Ishikawa (cell line): ENCODE measurements around the gene NELFE.

Experiments
- CEBPB ChIP-seq: IDR thresholded peaks from 2 replicates; pipeline ENCODE4 v1.6.1; 2012
- CREB1 ChIP-seq: IDR thresholded peaks from 2 replicates; pipeline ENCODE4 v1.6.1; 2012; ENCODE audit warnings: low read depth
- EGR1 ChIP-seq: IDR thresholded peaks from 2 replicates; pipeline ENCODE4 v1.6.1; 2012
- EP300 ChIP-seq: IDR thresholded peaks from 2 replicates; pipeline ENCODE4 v1.6.1; 2012; ENCODE audit warnings: borderline replicate concordance
- FOXM1 ChIP-seq: IDR thresholded peaks from 2 replicates; pipeline ENCODE4 v1.6.1; 2012; ENCODE audit warnings: low read depth, borderline replicate concordance
- NFIC ChIP-seq: IDR thresholded peaks from 2 replicates; pipeline ENCODE4 v1.6.1; 2012
- RAD21 ChIP-seq: IDR thresholded peaks from 2 replicates; pipeline ENCODE4 v1.6.1; 2012; ENCODE audit warnings: low read depth
- TAF1 ChIP-seq: IDR thresholded peaks from 2 replicates; pipeline ENCODE4 v1.6.1; 2012; ENCODE audit warnings: low read depth, mild to moderate bottlenecking
- TCF12 ChIP-seq: IDR thresholded peaks from 2 replicates; pipeline ENCODE4 v1.6.1; 2012; ENCODE audit warnings: low read depth
- TEAD4 ChIP-seq: IDR thresholded peaks from 2 replicates; pipeline ENCODE4 v1.6.1; 2012
- YY1 ChIP-seq: IDR thresholded peaks from 2 replicates; pipeline ENCODE4 v1.6.1; 2012; ENCODE audit warnings: low read depth
- ZBTB7A ChIP-seq: IDR thresholded peaks from 2 replicates; pipeline ENCODE4 v1.6.1; 2012; ENCODE audit warnings: low read depth
- TF ChIP-seq, protein P1 (sequence below): IDR thresholded peaks from 2 replicates; pipeline ENCODE4 v1.6.1; 2012
- TF ChIP-seq, protein P2 (sequence below): IDR thresholded peaks from 2 replicates; pipeline ENCODE4 v1.6.1; 2012; ENCODE audit warnings: low read depth, mild to moderate bottlenecking
- TF ChIP-seq, protein P3 (sequence below): IDR thresholded peaks from 2 replicates; pipeline ENCODE4 v1.6.1; 2012

NELFE gene

DNA sequence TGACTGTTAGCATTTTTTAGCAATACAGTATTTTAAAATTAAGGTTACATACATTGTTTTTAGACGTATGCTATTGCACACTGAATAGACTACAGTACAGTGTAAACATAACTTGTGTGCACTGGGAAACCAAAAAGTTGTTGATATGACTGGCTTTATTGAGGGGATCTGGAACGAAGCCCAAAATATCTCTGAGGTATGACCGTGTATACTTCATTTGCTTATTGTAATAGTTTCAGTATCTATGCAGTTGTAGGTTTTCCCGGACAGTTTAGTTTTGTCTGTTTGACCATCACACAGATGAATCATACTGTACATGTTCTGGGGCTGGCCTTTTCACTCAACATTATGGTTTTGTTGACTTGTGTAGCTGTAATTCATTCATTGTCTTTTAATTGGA lies 50.0 kb downstream of the NELFE start:
- TF ChIP-seq YY1 (no peak), TEAD4 (no peak)
- TF ChIP-seq, protein P1, sequence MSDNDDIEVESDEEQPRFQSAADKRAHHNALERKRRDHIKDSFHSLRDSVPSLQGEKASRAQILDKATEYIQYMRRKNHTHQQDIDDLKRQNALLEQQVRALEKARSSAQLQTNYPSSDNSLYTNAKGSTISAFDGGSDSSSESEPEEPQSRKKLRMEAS, result no peak

DNA sequence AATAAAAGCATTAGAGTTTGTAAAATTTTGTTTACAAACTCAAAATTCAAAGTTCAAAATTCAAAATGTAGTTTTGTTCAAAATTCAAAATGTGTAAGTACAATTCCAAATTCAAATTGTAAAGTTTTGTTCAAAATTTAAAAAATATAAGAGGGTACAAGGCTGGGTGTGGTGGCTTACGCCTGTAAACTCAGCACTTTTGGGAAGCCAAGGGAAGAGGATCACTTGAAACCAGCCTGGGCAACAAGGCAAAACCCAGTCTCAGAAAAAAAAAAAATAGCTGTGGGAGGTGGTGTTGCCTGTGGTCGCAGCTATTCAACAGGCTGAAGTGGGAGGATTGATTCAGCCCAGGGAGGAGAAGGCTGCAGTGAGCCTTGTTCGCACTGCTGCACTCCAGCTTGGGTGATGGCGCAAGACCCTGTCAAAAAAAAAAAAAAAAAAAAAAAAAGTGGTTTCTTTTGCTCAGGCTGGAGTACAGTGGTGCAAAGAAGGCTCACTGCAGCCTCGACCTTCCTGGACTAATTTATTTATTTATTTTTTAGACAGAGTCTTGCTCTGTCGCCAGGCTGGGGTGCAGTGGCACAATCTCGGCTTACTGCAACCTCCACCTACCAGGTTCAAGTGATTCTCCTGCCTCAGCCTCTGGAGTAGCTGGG lies 51.5 kb downstream of the NELFE start:
- TF ChIP-seq CEBPB, result peak; percentile 90
- TF ChIP-seq FOXM1, result no peak

DNA sequence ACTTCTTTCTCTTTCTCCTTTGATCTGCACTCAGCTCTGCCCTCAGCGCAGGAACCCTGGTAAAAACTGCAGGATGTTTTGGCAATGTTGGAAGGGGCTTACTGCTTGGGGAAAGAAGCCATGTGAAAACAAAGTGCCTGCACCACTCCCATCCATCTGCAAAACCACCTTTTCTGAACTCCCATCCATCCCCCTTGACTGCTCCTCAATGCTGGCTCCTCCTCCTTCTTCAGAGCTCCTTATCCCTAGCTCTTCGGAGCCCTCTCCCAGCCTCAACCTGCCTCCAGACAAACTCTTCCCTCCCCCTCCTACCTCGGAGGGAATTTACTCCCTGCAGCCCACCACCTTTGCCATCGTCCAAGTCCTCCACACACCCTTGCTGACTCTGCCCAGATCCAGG lies 52.6 kb downstream of the NELFE start:
- TF ChIP-seq YY1 (no peak), TEAD4 (no peak), NFIC (no peak), ZBTB7A (no peak), FOXM1 (no peak), CEBPB (no peak), EP300 (no peak), TCF12 (no peak), RAD21 (no peak), CREB1 (no peak)
- TF ChIP-seq, protein P2, sequence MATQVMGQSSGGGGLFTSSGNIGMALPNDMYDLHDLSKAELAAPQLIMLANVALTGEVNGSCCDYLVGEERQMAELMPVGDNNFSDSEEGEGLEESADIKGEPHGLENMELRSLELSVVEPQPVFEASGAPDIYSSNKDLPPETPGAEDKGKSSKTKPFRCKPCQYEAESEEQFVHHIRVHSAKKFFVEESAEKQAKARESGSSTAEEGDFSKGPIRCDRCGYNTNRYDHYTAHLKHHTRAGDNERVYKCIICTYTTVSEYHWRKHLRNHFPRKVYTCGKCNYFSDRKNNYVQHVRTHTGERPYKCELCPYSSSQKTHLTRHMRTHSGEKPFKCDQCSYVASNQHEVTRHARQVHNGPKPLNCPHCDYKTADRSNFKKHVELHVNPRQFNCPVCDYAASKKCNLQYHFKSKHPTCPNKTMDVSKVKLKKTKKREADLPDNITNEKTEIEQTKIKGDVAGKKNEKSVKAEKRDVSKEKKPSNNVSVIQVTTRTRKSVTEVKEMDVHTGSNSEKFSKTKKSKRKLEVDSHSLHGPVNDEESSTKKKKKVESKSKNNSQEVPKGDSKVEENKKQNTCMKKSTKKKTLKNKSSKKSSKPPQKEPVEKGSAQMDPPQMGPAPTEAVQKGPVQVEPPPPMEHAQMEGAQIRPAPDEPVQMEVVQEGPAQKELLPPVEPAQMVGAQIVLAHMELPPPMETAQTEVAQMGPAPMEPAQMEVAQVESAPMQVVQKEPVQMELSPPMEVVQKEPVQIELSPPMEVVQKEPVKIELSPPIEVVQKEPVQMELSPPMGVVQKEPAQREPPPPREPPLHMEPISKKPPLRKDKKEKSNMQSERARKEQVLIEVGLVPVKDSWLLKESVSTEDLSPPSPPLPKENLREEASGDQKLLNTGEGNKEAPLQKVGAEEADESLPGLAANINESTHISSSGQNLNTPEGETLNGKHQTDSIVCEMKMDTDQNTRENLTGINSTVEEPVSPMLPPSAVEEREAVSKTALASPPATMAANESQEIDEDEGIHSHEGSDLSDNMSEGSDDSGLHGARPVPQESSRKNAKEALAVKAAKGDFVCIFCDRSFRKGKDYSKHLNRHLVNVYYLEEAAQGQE, result no peak
- TF ChIP-seq, protein P3, sequence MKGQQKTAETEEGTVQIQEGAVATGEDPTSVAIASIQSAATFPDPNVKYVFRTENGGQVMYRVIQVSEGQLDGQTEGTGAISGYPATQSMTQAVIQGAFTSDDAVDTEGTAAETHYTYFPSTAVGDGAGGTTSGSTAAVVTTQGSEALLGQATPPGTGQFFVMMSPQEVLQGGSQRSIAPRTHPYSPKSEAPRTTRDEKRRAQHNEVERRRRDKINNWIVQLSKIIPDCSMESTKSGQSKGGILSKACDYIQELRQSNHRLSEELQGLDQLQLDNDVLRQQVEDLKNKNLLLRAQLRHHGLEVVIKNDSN, result no peak

DNA sequence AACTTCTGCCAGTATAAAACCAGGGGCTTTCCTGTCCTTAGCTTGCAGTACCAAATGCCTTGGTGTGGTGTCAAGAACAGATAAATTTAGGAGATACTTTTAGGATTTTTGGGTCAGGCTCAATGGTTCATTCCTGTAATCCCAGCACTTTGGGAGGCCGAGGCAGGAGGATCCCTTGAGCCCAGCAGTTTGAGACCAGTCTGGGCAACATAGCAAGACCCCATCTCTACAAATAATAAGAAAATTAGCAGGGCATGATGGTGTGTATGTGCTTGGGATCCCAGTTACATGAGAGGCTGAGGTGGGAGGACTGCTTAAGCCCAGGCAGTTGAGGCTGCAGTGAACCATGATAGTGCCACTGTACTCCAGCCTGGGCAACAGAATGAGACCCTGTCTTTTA lies 53.7 kb downstream of the NELFE start:
- no peak for TF ChIP-seq EGR1
- TF ChIP-seq EP300, result no peak
- no peak for TF ChIP-seq CREB1
- TF ChIP-seq, protein P1, result no peak

DNA sequence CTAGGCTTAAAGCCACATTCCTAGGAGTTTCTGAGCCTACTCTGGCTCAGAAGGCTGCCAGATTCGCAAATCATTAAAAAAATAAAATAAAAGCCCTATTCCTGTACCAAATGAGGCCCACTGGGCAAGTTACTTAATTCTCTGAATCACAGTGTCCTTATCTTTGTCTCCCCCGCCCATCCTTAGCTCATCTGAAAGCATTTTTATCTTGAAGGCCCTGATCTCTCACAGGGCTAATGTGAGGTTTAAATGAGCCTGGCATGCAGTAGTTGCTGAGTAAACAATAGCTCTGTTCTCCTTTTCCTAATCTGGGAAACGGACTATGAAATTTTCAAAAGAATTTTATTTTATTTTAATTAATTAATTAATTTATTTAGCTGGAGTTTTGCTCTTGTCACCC lies 54.8 kb downstream of the NELFE start:
- TF ChIP-seq NFIC (no peak), ZBTB7A (no peak), YY1 (no peak), EGR1 (no peak), CEBPB (no peak), EP300 (no peak), TAF1 (no peak), CREB1 (no peak), TCF12 (no peak), RAD21 (no peak), FOXM1 (no peak), TEAD4 (no peak)
- TF ChIP-seq, protein P1, result no peak
- TF ChIP-seq, protein P3, result no peak
- TF ChIP-seq, protein P2, result no peak
